IPS-15b (cell line): ENCODE measurements around the gene TBC1D22A.

ENCODE experiments used
- H3K27me3 ChIP-seq: one replicate; pipeline ENCODE4 v1.6.1; 2013; ENCODE audit warnings: low read length; ENCODE audit not compliant: control insufficient read depth, insufficient read depth
- H3K36me3 ChIP-seq: one replicate; pipeline ENCODE4 v1.6.1; 2013; ENCODE audit warnings: low read length; ENCODE audit not compliant: control insufficient read depth, insufficient read depth
- H3K4me1 ChIP-seq: one replicate; pipeline ENCODE4 v1.6.1; 2013; ENCODE audit warnings: mild to moderate bottlenecking, low read length; ENCODE audit not compliant: control insufficient read depth, insufficient read depth
- H3K4me3 ChIP-seq: one replicate; pipeline ENCODE4 v1.5.1; 2013; ENCODE audit warnings: low read depth, low read length
- H3K9ac ChIP-seq: one replicate; pipeline ENCODE4 v1.6.1; 2013; ENCODE audit warnings: low read depth, mild to moderate bottlenecking, low read length
- H3K9me3 ChIP-seq: one replicate; pipeline ENCODE4 v1.6.1; 2013; ENCODE audit warnings: mild to moderate bottlenecking, low read length; ENCODE audit not compliant: control insufficient read depth, insufficient read depth

Gene TBC1D22A

GRCh38 chr22:46948411-46949144, 186.1 kb downstream of the TBC1D22A start:
- Histone ChIP-seq H3K4me1 (peaks cover 8% of the 10 kb centered on the region), H3K36me3 (no peaks in the 10 kb centered on the region), H3K9ac (no peak overlapping the region), H3K27me3 (no peaks in the 10 kb centered on the region), H3K4me3 (no peak overlapping the region), H3K9me3 (no peaks in the 10 kb centered on the region)

- H3K4me1 ChIP-seq: peaks cover 8% of the 10 kb centered on the region
- no peaks in the 10 kb centered on the region for H3K36me3 ChIP-seq
- H3K9ac ChIP-seq: no peak overlapping the region
- no peaks in the 10 kb centered on the region for H3K9me3 ChIP-seq
- no peaks in the 10 kb centered on the region for H3K27me3 ChIP-seq
- H3K4me3 ChIP-seq: no peak overlapping the region
Measured at GRCh38 chr22:46951350-46951749, 188.9 kb downstream of the TBC1D22A start.

- Histone ChIP-seq H3K9ac (no peak overlapping the region), H3K27me3 (no peaks in the 10 kb centered on the region), H3K36me3 (no peaks in the 10 kb centered on the region), H3K4me1 (peaks cover 8% of the 10 kb centered on the region), H3K4me3 (no peak overlapping the region), H3K9me3 (no peaks in the 10 kb centered on the region)
Measured at GRCh38 chr22:46951973-46952372, 189.5 kb downstream of the TBC1D22A start.

GRCh38 chr22:46953968-46954765, 191.7 kb downstream of the TBC1D22A start:
- peaks cover 3% of the 10 kb centered on the region for H3K4me1 ChIP-seq
- no peak overlapping the region for H3K9ac ChIP-seq
- no peaks in the 10 kb centered on the region for H3K9me3 ChIP-seq
- H3K27me3 ChIP-seq: no peaks in the 10 kb centered on the region
- H3K36me3 ChIP-seq: no peaks in the 10 kb centered on the region
- H3K4me3 ChIP-seq: no peak overlapping the region

GRCh38 chr22:46954781-46955180, 192.3 kb downstream of the TBC1D22A start:
- no peaks in the 10 kb centered on the region for H3K36me3 ChIP-seq
- H3K9ac ChIP-seq: no peak overlapping the region
- H3K27me3 ChIP-seq: no peaks in the 10 kb centered on the region
- no peak overlapping the region for H3K4me3 ChIP-seq
- no peaks in the 10 kb centered on the region for H3K9me3 ChIP-seq
- H3K4me1 ChIP-seq: peaks cover 4% of the 10 kb centered on the region

GRCh38 chr22:46956498-46957215, 194.2 kb downstream of the TBC1D22A start:
- no peaks in the 10 kb centered on the region for H3K27me3 ChIP-seq
- H3K9ac ChIP-seq: no peak overlapping the region
- no peak overlapping the region for H3K4me3 ChIP-seq
- peaks cover 4% of the 10 kb centered on the region for H3K4me1 ChIP-seq
- no peaks in the 10 kb centered on the region for H3K36me3 ChIP-seq
- H3K9me3 ChIP-seq: no peaks in the 10 kb centered on the region

GRCh38 chr22:46957521-46957920, 195.1 kb downstream of the TBC1D22A start:
- no peaks in the 10 kb centered on the region for H3K27me3 ChIP-seq
- H3K4me1 ChIP-seq: peaks cover 4% of the 10 kb centered on the region
- no peak overlapping the region for H3K9ac ChIP-seq
- H3K36me3 ChIP-seq: no peaks in the 10 kb centered on the region
- H3K4me3 ChIP-seq: no peak overlapping the region
- no peaks in the 10 kb centered on the region for H3K9me3 ChIP-seq

GRCh38 chr22:46958191-46958590, 195.7 kb downstream of the TBC1D22A start:
- no peak overlapping the region for H3K9ac ChIP-seq
- no peaks in the 10 kb centered on the region for H3K9me3 ChIP-seq
- no peaks in the 10 kb centered on the region for H3K36me3 ChIP-seq
- no peaks in the 10 kb centered on the region for H3K27me3 ChIP-seq
- peaks cover 4% of the 10 kb centered on the region for H3K4me1 ChIP-seq
- H3K4me3 ChIP-seq: no peak overlapping the region

GRCh38 chr22:46958658-46959057, 196.2 kb downstream of the TBC1D22A start:
- H3K9me3 ChIP-seq: no peaks in the 10 kb centered on the region
- peaks cover 4% of the 10 kb centered on the region for H3K4me1 ChIP-seq
- no peaks in the 10 kb centered on the region for H3K36me3 ChIP-seq
- H3K9ac ChIP-seq: no peak overlapping the region
- no peaks in the 10 kb centered on the region for H3K27me3 ChIP-seq
- no peak overlapping the region for H3K4me3 ChIP-seq

- H3K9me3 ChIP-seq: no peaks in the 10 kb centered on the region
- H3K9ac ChIP-seq: no peak overlapping the region
- H3K27me3 ChIP-seq: no peaks in the 10 kb centered on the region
- no peaks in the 10 kb centered on the region for H3K36me3 ChIP-seq
- H3K4me3 ChIP-seq: no peak overlapping the region
- peaks cover 4% of the 10 kb centered on the region for H3K4me1 ChIP-seq
Measured at GRCh38 chr22:46959369-46959768, 196.9 kb downstream of the TBC1D22A start.

GRCh38 chr22:46961591-46962295, 199.3 kb downstream of the TBC1D22A start:
- Histone ChIP-seq H3K9ac (no peak overlapping the region), H3K27me3 (no peaks in the 10 kb centered on the region), H3K4me1 (peaks cover 4% of the 10 kb centered on the region), H3K4me3 (no peak overlapping the region), H3K9me3 (no peaks in the 10 kb centered on the region), H3K36me3 (no peaks in the 10 kb centered on the region)
